HepG2 (cell line): ENCODE data around the gene PLXNA4. TPM values are rescaled to one million over a fixed set of nuclear protein-coding genes. Genes with fewer than 3 reads are reported as not detected.

Experiments
- ATAC-seq: fragments of 200-7000 bp; cut with Tn5 transposase; 3 replicates; pipeline ENCODE4 v1.9.1; 2020; ENCODE audit warnings: mild to moderate bottlenecking, moderate library complexity
- BruUV-seq: library from RNA; stranded (reverse); fragments of 400-500 nt; replicated peaks from 2 replicates; lab custom pipeline; 2021; lab: Mats Ljungman, UMichigan
- CTCF ChIA-PET: fragments of 300-600 bp; formaldehyde crosslinking; extraction: SDS; loops from one replicate; lab custom pipeline; 2021; ENCODE audit warnings: low total read pairs, inconsistent platforms, low intra/inter-chr PET ratio; lab: Yijun Ruan, JAX
- POLR2A ChIA-PET: fragments of 350-600 bp; sonication (Branson Sonifier 250); formaldehyde crosslinking; loops from one replicate; lab custom pipeline; 2020; ENCODE audit warnings: antibody characterized with exemption, inconsistent platforms; lab: Yijun Ruan, JAX
- DNase-seq: peaks from one replicate; pipeline ENCODE4 v3.0.0-alpha.2; 2015; ENCODE audit warnings: low spot score
- FAIRE-seq: peaks from 3 replicates; lab custom pipeline; 2011; peaks lifted over from hg19 to GRCh38; lab: Jason Lieb, UNC
- H2AFZ ChIP-seq: one replicate; pipeline ENCODE4 v1.6.1; 2011; ENCODE audit warnings: low read length, inconsistent platforms
- H3K27ac ChIP-seq: fragments of 300-600 bp; 3 replicates; pipeline ENCODE4 v1.8.0; 2011; ENCODE audit warnings: mixed run types, mild to moderate bottlenecking, mixed read lengths, low read length, inconsistent platforms; ENCODE audit not compliant: insufficient read depth; ENCODE audit errors: extremely low read length
- H3K27me3 ChIP-seq, 2 experiments: fragments of 200-600 bp in 1 of 2; 2 replicates in 1 of 2; 3 replicates in 1 of 2; pipeline versions ENCODE4 v1.6.0 to v1.8.0; 2011; ENCODE audit warnings: low read length in 2 of 2, mild to moderate bottlenecking in 2 of 2, moderate library complexity in 2 of 2, inconsistent platforms in 1 of 2; ENCODE audit not compliant: insufficient read depth in 2 of 2, control insufficient read depth in 1 of 2
- H3K36me3 ChIP-seq, 2 experiments: fragments of 200-600 bp in 1 of 2; replicated peaks in 1 of 2; 2 replicates in 1 of 2; 3 replicates in 1 of 2; pipeline versions ENCODE4 v1.5.1 to v1.8.0; 2011; ENCODE audit warnings: low read length in 2 of 2, inconsistent platforms in 1 of 2; ENCODE audit not compliant: insufficient read depth in 2 of 2, control insufficient read depth in 1 of 2
- H3K4me1 ChIP-seq: 2 replicates; pipeline ENCODE4 v1.5.1; 2012; ENCODE audit warnings: low read length, inconsistent platforms; ENCODE audit not compliant: insufficient read depth
- H3K4me2 ChIP-seq: 2 replicates; pipeline ENCODE4 v1.6.0; 2011; ENCODE audit warnings: low read depth, low read length, inconsistent platforms
- H3K4me3 ChIP-seq, 3 experiments: fragments of 200-600 bp in 1 of 3; sonication (generic), shearing (Covaris generic) in 1 of 3; replicated peaks in 1 of 3; 2 replicates each; pipeline ENCODE4 v1.5.1; 2011 to 2016; ENCODE audit warnings: low read length in 3 of 3, inconsistent platforms in 2 of 3, low read depth in 2 of 3, mild to moderate bottlenecking in 2 of 3, control low read depth in 1 of 3, mixed read lengths in 1 of 3; ENCODE audit not compliant: insufficient read depth in 1 of 3
- H3K79me2 ChIP-seq: one replicate; pipeline ENCODE4 v1.6.1; 2011; ENCODE audit warnings: low read length, inconsistent platforms; ENCODE audit not compliant: insufficient read depth
- H3K9ac ChIP-seq: 2 replicates; pipeline ENCODE4 v1.6.0; 2011; ENCODE audit warnings: mild to moderate bottlenecking, low read depth, low read length, inconsistent platforms; ENCODE audit not compliant: insufficient read depth
- H3K9me3 ChIP-seq: 2 replicates; pipeline ENCODE4 v1.5.1; 2012; ENCODE audit warnings: mild to moderate bottlenecking, low read length
- H4K20me1 ChIP-seq: 2 replicates; pipeline ENCODE4 v1.6.0; 2011; ENCODE audit warnings: inconsistent platforms, mild to moderate bottlenecking, low read length, moderate library complexity; ENCODE audit not compliant: insufficient read depth
- FOXA3 ChIP-seq: IDR thresholded peaks from 2 replicates; pipeline ENCODE4 v1.6.1; 2016; ENCODE audit warnings: missing genetic modification reagents, missing compliant biosample characterization
- NONO ChIP-seq, 2 experiments: fragments of 450-650 bp in 1 of 2; sonication (generic) in 1 of 2; formaldehyde crosslinking in 1 of 2; IDR thresholded peaks in 1 of 2; conservative IDR thresholded peaks in 1 of 2; 2 replicates each; pipeline versions ENCODE4 v1.6.1 to v1.8.0; 2017 to 2022; ENCODE audit warnings: mild to moderate bottlenecking in 1 of 2, missing genetic modification reagents in 1 of 2, moderate library complexity in 1 of 2
- PHF21A ChIP-seq: sonication (generic); formaldehyde crosslinking; IDR thresholded peaks from 2 replicates; pipeline ENCODE4 v1.5.0; 2020; ENCODE audit warnings: mild to moderate bottlenecking, missing genetic modification reagents
- SMARCE1 ChIP-seq: fragments of 450-650 bp; IDR thresholded peaks from 2 replicates; pipeline ENCODE4 v1.6.1; 2017; ENCODE audit warnings: borderline replicate concordance
- ZNF160 ChIP-seq: sonication (generic); formaldehyde crosslinking; IDR thresholded peaks from 2 replicates; pipeline ENCODE4 v1.8.0; 2022; ENCODE audit warnings: mild to moderate bottlenecking, inconsistent platforms, missing genetic modification reagents
- ZNF224 ChIP-seq: sonication (generic); formaldehyde crosslinking; IDR thresholded peaks from 2 replicates; pipeline ENCODE4 v1.5.0; 2020; ENCODE audit warnings: mild to moderate bottlenecking, missing genetic modification reagents
- ZNF737 ChIP-seq: sonication (generic); formaldehyde crosslinking; IDR thresholded peaks from 2 replicates; pipeline ENCODE4 v1.5.0; 2020; ENCODE audit warnings: missing genetic modification reagents, mild to moderate bottlenecking, borderline replicate concordance
- WGBS: methylation state at CpG from one replicate; pipeline ENCODE4 v1.1.6; 2017; ENCODE audit warnings: low lambda C conversion rate; 5-methylcytosine and 5-hydroxymethylcytosine counted together
- in situ Hi-C: cut with HindIII; loops from 2 replicates; pipeline ENCODE4 v1.10.0; 2017; ENCODE audit warnings: low pct_unique_long_range_greater_than_20kb; ENCODE audit not compliant: extremely low pct_ligation_motif_present
- intact Hi-C: fragments of 100-400 bp; cut with micrococcal nuclease; formaldehyde crosslinking; loops from one replicate; pipeline ENCODE4 v1.10.0; 2022; ENCODE audit not compliant: unreplicated experiment
- polyA plus RNA-seq, 8 experiments: library from polyadenylated mRNA; depleted of rRNA in 3 of 8; stranded (reverse) in 7 of 8; unstranded in 1 of 8; fragments of >200 nt; fragmentation: Illumina TruSeq in 4 of 8; extraction: Trizol in 4 of 8; gene quantifications; 2 replicates each; pipeline versions ENCODE4 v1.2.1 to v1.2.3, GENCODE V29; 2011 to 2016; ENCODE audit warnings: low read depth in 4 of 8, missing spikeins in 1 of 8, mixed read lengths in 1 of 8; ENCODE audit not compliant: insufficient read depth in 1 of 8
- total RNA-seq, 5 experiments: library from RNA; depleted of rRNA; stranded (reverse); fragments of >200 nt; fragmentation: Illumina TruSeq; extraction: Trizol; gene quantifications; 2 replicates each; pipeline ENCODE4 v1.2.3, GENCODE V29; 2016; ENCODE audit warnings: low read depth in 1 of 5
- TF ChIP-seq, protein P1 (sequence below): sonication (generic); formaldehyde crosslinking; IDR thresholded peaks from 2 replicates; pipeline ENCODE4 v1.4.0; 2020; ENCODE audit warnings: missing genetic modification reagents, borderline replicate concordance
- TF ChIP-seq, protein P2 (sequence below): sonication (generic); formaldehyde crosslinking; IDR thresholded peaks from 2 replicates; pipeline ENCODE4 v1.8.0; 2022; ENCODE audit warnings: missing genetic modification reagents, low read depth, mild to moderate bottlenecking, borderline replicate concordance

PLXNA4 gene
- total and polyA plus RNA-seq, 2 of the 13 experiments (the other 11 are each of a cell fraction or from before 2014, with no cell fraction given) = 0.01 to 0.04 TPM

DNA sequence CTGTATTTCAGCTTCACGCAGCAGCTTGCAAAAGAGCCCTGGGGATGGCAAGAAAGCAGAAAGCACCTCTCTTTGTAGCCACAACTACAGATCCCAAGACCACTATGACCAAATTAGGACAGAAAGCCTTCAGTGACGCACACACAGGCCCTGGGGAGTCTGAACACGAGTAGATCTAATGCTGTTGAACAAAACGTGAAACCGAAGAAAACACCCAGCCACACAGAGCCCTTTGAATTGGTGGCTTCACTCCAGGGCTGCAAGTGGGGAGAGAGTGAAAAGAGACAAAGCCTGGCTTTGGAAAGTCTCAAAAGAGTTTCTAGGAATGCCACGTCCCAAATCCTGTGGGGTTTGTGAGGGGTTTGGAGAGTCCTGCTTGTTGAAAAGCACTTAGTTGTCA is 28.4 kb downstream of the PLXNA4 start:
- peaks cover 7% of the 10 kb centered on the region; the same call in 1 of the 2 replicates for H3K9me3 ChIP-seq
- FAIRE-seq = no peak
- no peaks in the 10 kb centered on the region for H3K36me3 ChIP-seq
- H4K20me1 ChIP-seq = no peaks in the 10 kb centered on the region
- H3K4me1 ChIP-seq = no peaks in the 10 kb centered on the region
- no peak overlapping the region for H3K9ac ChIP-seq
- DNase-seq = no peak
- peaks cover 0 to 3% of the 10 kb centered on the region in 2 experiments; a peak in 1 of 5 replicates for H3K27me3 ChIP-seq
- POLR2A ChIA-PET = no interaction called here
- H3K79me2 ChIP-seq = no peaks in the 10 kb centered on the region
- intact Hi-C loops = no loop called here
- no TSS peak for BruUV-seq
- CTCF ChIA-PET = no interaction called here
- H3K27ac ChIP-seq = no peak overlapping the region
- no peak for ATAC-seq
- H3K4me3 ChIP-seq = no peak overlapping the region
- H2AFZ ChIP-seq = no peak overlapping the region
- in situ Hi-C loops = no loop called here
- H3K4me2 ChIP-seq = no peak overlapping the region
- TF ChIP-seq SMARCE1 = no peak
- TF ChIP-seq, all 625 proteins: peak for 0
- 2% methylated on average over 6 of the region's 6 CpGs for WGBS

DNA sequence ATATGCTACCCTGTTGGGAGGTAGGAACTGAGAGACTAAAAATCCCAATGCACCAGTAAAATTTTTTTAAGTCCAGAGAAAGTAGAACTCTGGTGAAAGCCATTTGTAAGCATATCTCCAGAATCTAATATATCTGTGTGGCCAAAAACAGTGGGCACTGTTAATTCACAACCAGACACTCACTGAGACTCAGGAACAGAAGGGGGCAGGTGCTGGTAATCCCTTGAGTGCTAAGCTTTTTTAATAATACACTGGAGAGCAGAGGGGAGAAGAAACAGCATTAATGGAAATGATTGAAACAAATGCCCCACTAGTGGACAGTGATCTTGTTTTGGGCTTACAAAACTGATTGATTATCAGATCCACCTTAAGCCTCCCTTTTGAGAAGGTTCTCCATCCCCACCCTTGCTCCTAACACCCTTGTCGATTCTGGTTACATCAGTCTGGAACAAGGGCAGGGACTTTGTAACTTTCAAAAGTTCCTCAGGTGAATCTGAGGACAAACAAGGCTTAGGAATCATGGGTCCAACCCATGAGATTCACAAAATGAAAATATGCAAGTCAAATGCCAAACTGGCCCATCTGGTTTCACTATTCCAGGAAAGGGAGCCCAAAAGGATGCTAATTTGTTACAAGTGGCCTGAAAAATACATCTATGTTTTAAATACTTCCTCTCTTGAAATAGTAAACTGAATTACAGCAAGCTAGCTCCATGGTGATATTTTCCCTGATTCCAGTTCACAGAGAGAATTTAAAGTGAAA is 29.7 kb downstream of the PLXNA4 start:
- H3K4me2 ChIP-seq = no peak overlapping the region
- 0% methylated on average over 1 of the region's 1 CpG for WGBS
- no peak overlapping the region for H3K4me3 ChIP-seq
- no TSS peak for BruUV-seq
- H3K27me3 ChIP-seq = peaks cover 2 to 3% of the 10 kb centered on the region in 2 experiments; a peak in 2 of 5 replicates
- FAIRE-seq (no peak), DNase-seq (no peak), ATAC-seq (no peak)
- intact Hi-C loops = no loop called here
- peaks cover 7% of the 10 kb centered on the region; the same call in 1 of the 2 replicates for H3K9me3 ChIP-seq
- H2AFZ ChIP-seq = no peak overlapping the region
- ChIA-PET POLR2A (no interaction called here), CTCF (no interaction called here)
- no peaks in the 10 kb centered on the region for H3K4me1 ChIP-seq
- no peak overlapping the region for H3K27ac ChIP-seq
- in situ Hi-C loops = no loop called here
- H3K9ac ChIP-seq = no peak overlapping the region
- no peak for TF ChIP-seq ZNF224 (CRISPR knock-in tag)
- TF ChIP-seq, protein P1, sequence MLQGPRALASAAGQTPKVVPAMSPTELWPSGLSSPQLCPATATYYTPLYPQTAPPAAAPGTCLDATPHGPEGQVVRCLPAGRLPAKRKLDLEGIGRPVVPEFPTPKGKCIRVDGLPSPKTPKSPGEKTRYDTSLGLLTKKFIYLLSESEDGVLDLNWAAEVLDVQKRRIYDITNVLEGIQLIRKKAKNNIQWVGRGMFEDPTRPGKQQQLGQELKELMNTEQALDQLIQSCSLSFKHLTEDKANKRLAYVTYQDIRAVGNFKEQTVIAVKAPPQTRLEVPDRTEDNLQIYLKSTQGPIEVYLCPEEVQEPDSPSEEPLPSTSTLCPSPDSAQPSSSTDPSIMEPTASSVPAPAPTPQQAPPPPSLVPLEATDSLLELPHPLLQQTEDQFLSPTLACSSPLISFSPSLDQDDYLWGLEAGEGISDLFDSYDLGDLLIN (CRISPR knock-in tag) = no peak
- TF ChIP-seq, protein P2, sequence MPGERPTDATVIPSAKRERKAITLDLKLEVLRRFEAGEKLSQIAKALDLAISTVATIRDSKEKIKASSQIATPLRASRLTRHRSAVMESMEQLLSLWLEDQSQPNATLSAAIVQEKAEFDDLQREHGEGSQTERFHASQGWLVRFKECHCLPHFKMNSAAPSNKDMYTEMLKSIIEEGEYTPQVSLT (CRISPR knock-in tag) = no peak
- TF ChIP-seq PHF21A (CRISPR knock-in tag) = no peak
- TF ChIP-seq ZNF160 (CRISPR knock-in tag) = no peak
- TF ChIP-seq ZNF737 (CRISPR knock-in tag) = no peak
- TF ChIP-seq FOXA3 (CRISPR knock-in tag) = no peak
- TF ChIP-seq NONO (IDR thresholded peaks at IDR 0.05) = no peak
- TF ChIP-seq NONO (CRISPR knock-in tag; conservative IDR thresholded peaks at IDR 0.05) = no peak
- H3K36me3 ChIP-seq = no peaks in the 10 kb centered on the region
- H4K20me1 ChIP-seq = no peaks in the 10 kb centered on the region
- H3K79me2 ChIP-seq = no peaks in the 10 kb centered on the region
